B cell (primary cell): ENCODE measurements around the gene MIS18A. TPM values are rescaled to one million over a fixed set of nuclear protein-coding genes. Genes with fewer than 3 reads are reported as not detected.

Experiments
- ATAC-seq: fragments of 200-7000 bp; cut with Tn5 transposase; one replicate; pipeline ENCODE4 v1.10.0; 2021; ENCODE audit warnings: low read depth, mild to moderate bottlenecking, moderate number of reproducible peaks, moderate library complexity
- CTCF ChIA-PET: fragments of 350-600 bp; sonication (Branson Sonifier 250); formaldehyde crosslinking; loops from one replicate; lab custom pipeline; 2021; ENCODE audit warnings: antibody characterized with exemption, inconsistent platforms; lab: Charles Lee
- POLR2A ChIA-PET: fragments of 350-600 bp; sonication (Branson Sonifier 250); formaldehyde crosslinking; loops from one replicate; lab custom pipeline; 2021; ENCODE audit warnings: antibody characterized with exemption; lab: Charles Lee
- DNase-seq: peaks from one replicate; pipeline ENCODE4 v3.0.0; 2013
- H2AFZ ChIP-seq: 2 replicates; pipeline ENCODE4 v1.6.1; 2012; ENCODE audit warnings: mild to moderate bottlenecking, low read depth, low read length; ENCODE audit not compliant: insufficient read depth, poor library complexity, severe bottlenecking
- H3K27ac ChIP-seq, 2 donors: 1 replicate in 1 of 2; 2 replicates in 1 of 2; pipeline ENCODE4 v1.5.1; 2012 to 2013; ENCODE audit warnings: low read length in 2 of 2, mild to moderate bottlenecking in 2 of 2, moderate library complexity in 1 of 2
- H3K27me3 ChIP-seq, 4 experiments: fragments of 200-600 bp in 1 of 4; sonication (generic) in 1 of 4; replicated peaks in 1 of 4; 1 replicate in 2 of 4; 2 replicates in 2 of 4; pipeline versions ENCODE4 v1.6.1 to v1.7.0; 2013 to 2016; ENCODE audit warnings: low read length in 3 of 4, mild to moderate bottlenecking in 2 of 4, mixed read lengths in 1 of 4, moderate library complexity in 1 of 4; ENCODE audit not compliant: insufficient read depth in 4 of 4, control insufficient read depth in 3 of 4; ENCODE audit errors: control extremely low read depth in 1 of 4
- H3K36me3 ChIP-seq, 2 experiments: replicated peaks in 1 of 2; 1 replicate in 1 of 2; 2 replicates in 1 of 2; pipeline versions ENCODE4 v1.6.1 to v1.7.1; 2013; ENCODE audit warnings: low read length in 1 of 2; ENCODE audit not compliant: insufficient read depth in 2 of 2, control insufficient read depth in 1 of 2; ENCODE audit errors: control extremely low read depth in 1 of 2, extremely low read depth in 1 of 2
- H3K4me1 ChIP-seq, 2 donors: fragments of 200-600 bp in 1 of 2; sonication (generic) in 1 of 2; 1 replicate in 1 of 2; 2 replicates in 1 of 2; pipeline versions ENCODE4 v1.5.1 to v1.6.1; 2013 to 2017; ENCODE audit warnings: low read length in 2 of 2; ENCODE audit not compliant: control insufficient read depth in 2 of 2, insufficient read depth in 2 of 2
- H3K4me2 ChIP-seq: replicated peaks from 2 replicates; pipeline ENCODE3; 2012; ENCODE audit warnings: mild to moderate bottlenecking, low read depth, low read length; ENCODE audit not compliant: poor library complexity, severe bottlenecking
- H3K4me3 ChIP-seq, 5 experiments: fragments of 200-600 bp in 1 of 5; sonication (generic) in 1 of 5; 1 replicate in 3 of 5; 2 replicates in 2 of 5; pipeline versions ENCODE4 v1.5.1 to v1.7.0; 2011 to 2016; ENCODE audit warnings: low read length in 4 of 5, mild to moderate bottlenecking in 4 of 5, low read depth in 2 of 5, control low read depth in 1 of 5, moderate library complexity in 1 of 5; ENCODE audit not compliant: insufficient read depth in 1 of 5; ENCODE audit errors: control extremely low read depth in 1 of 5, extremely low read depth in 1 of 5
- H3K79me2 ChIP-seq: fragments of 200-600 bp; sonication (generic); one replicate; pipeline ENCODE4 v1.6.0; 2016; ENCODE audit warnings: low read length; ENCODE audit not compliant: control insufficient read depth, insufficient read depth
- H3K9ac ChIP-seq: fragments of 200-600 bp; sonication (generic); 2 replicates; pipeline ENCODE4 v1.6.1; 2017; ENCODE audit warnings: mild to moderate bottlenecking, low read length, moderate library complexity
- H3K9me3 ChIP-seq, 3 donors: one replicate each; pipeline versions ENCODE4 v1.6.1 to v1.7.1; 2013; ENCODE audit warnings: low read length in 2 of 3; ENCODE audit not compliant: control insufficient read depth in 2 of 3, insufficient read depth in 1 of 3; ENCODE audit errors: control extremely low read depth in 1 of 3
- H4K20me1 ChIP-seq: 2 replicates; pipeline ENCODE4 v1.6.0; 2012; ENCODE audit warnings: mild to moderate bottlenecking, low read length; ENCODE audit not compliant: insufficient read depth, control insufficient read depth, poor library complexity, severe bottlenecking
- H3K27ac Mint-ChIP-seq: one replicate; pipeline ENCODE4 v1.8.0; 2021; ENCODE audit warnings: mixed read lengths
- H3K27me3 Mint-ChIP-seq: one replicate; pipeline ENCODE4 v1.8.0; 2021; ENCODE audit warnings: mixed read lengths
- H3K4me1 Mint-ChIP-seq: one replicate; pipeline ENCODE4 v1.8.0; 2021; ENCODE audit warnings: mixed read lengths
- H3K4me3 Mint-ChIP-seq: one replicate; pipeline ENCODE4 v1.8.0; 2021; ENCODE audit warnings: mixed read lengths
- H3K9me3 Mint-ChIP-seq: one replicate; pipeline ENCODE4 v1.8.0; 2022; ENCODE audit warnings: mixed read lengths; ENCODE audit not compliant: insufficient read depth
- CTCF ChIP-seq: fragments of 200-600 bp; IDR thresholded peaks from one replicate; pipeline ENCODE4 v1.8.0; 2022; ENCODE audit warnings: antibody characterized with exemption, mild to moderate bottlenecking
- EZH2 ChIP-seq: IDR thresholded peaks from 2 replicates; pipeline ENCODE4 v1.6.1; 2012; ENCODE audit warnings: borderline replicate concordance, low read depth, mild to moderate bottlenecking, moderate library complexity, low read length; ENCODE audit not compliant: insufficient read depth, poor library complexity, severe bottlenecking
- WGBS: methylation state at CpG from one replicate; pipeline ENCODE4 v1.1.5; 2013; ENCODE audit warnings: missing lambda C conversion rate; ENCODE audit not compliant: insufficient coverage; 5-methylcytosine and 5-hydroxymethylcytosine counted together
- intact Hi-C: fragments of 100-400 bp; cut with micrococcal nuclease; formaldehyde crosslinking; loops from one replicate; pipeline ENCODE4 v1.10.0; 2022
- polyA plus RNA-seq: library from polyadenylated mRNA; depleted of rRNA; stranded (reverse); fragments of >200 nt; gene quantifications from 2 replicates; pipeline ENCODE4 v1.2.3, GENCODE V29; 2012
- total RNA-seq, 2 donors: library from RNA; stranded (reverse); fragments of 120-200 nt in 1 of 2; gene quantifications; 1 replicate in 1 of 2; 2 replicates in 1 of 2; pipeline versions ENCODE4 v1.2.3 to v1.2.4, GENCODE V29; 2013 to 2022

MIS18A gene
- total and polyA plus RNA-seq, 2 donors (not counting 1 experiment from before 2014, with no cell fraction given), result 4.0 to 10.4 TPM

GRCh38 chr21:32317726-32318125 is 38.9 kb upstream of the MIS18A start:
- no peak overlapping the region for H3K27ac Mint-ChIP-seq
- no peaks in the 10 kb centered on the region for H3K9me3 ChIP-seq
- no peaks in the 10 kb centered on the region for H3K27me3 Mint-ChIP-seq
- H3K36me3 ChIP-seq, result peaks cover 0 to 82% of the 10 kb centered on the region in 2 experiments
- intact Hi-C loops, result no loop called here
- no peak overlapping the region for H3K4me3 Mint-ChIP-seq
- POLR2A ChIA-PET, result no interaction called here
- H3K9me3 Mint-ChIP-seq, result no peaks in the 10 kb centered on the region
- H3K4me1 ChIP-seq, result no peaks in the 10 kb centered on the region
- 94% methylated on average over 9 of the region's 9 CpGs for WGBS
- no peak overlapping the region for H3K27ac ChIP-seq
- no peak for ATAC-seq
- H3K4me1 Mint-ChIP-seq, result no peaks in the 10 kb centered on the region
- H3K9ac ChIP-seq, result no peak overlapping the region
- no peaks in the 10 kb centered on the region for H3K27me3 ChIP-seq
- no peak overlapping the region for H3K4me2 ChIP-seq
- CTCF ChIA-PET, result no interaction called here
- DNase-seq, result no peak
- H2AFZ ChIP-seq, result no peak overlapping the region
- TF ChIP-seq CTCF, result no peak
- no peak for TF ChIP-seq EZH2
- no peak overlapping the region for H3K4me3 ChIP-seq
- no peaks in the 10 kb centered on the region for H4K20me1 ChIP-seq
- no peaks in the 10 kb centered on the region for H3K79me2 ChIP-seq

- CTCF ChIA-PET, result no interaction called here
These were observed 37.7 kb upstream of the MIS18A start for GRCh38 chr21:32316361-32317215.

More at GRCh38 chr21:32316361-32317215, 37.7 kb upstream of the MIS18A start:
- H3K9me3 ChIP-seq, result peaks cover 0 to 3% (median 0%) of the 10 kb centered on the region in 3 donors
- Mint-ChIP-seq H3K27me3 (no peaks in the 10 kb centered on the region), H3K27ac (no peak overlapping the region), H3K9me3 (no peaks in the 10 kb centered on the region), H3K4me3 (no peak overlapping the region), H3K4me1 (no peaks in the 10 kb centered on the region)
- H2AFZ ChIP-seq, result no peak overlapping the region
- no peak for TF ChIP-seq CTCF
- TF ChIP-seq EZH2, result no peak
- H3K4me1 ChIP-seq, result no peaks in the 10 kb centered on the region
- no peaks in the 10 kb centered on the region for H3K79me2 ChIP-seq
- no peaks in the 10 kb centered on the region for H3K27me3 ChIP-seq
- WGBS, result 97% methylated on average over 20 of the region's 22 CpGs
- no peak for ATAC-seq
- no peak for DNase-seq
- H4K20me1 ChIP-seq, result no peaks in the 10 kb centered on the region
- H3K4me3 ChIP-seq, result no peak overlapping the region
- POLR2A ChIA-PET, result no interaction called here
- no peak overlapping the region for H3K9ac ChIP-seq
- intact Hi-C loops, result no loop called here
- no peak overlapping the region for H3K4me2 ChIP-seq
- H3K27ac ChIP-seq, result no peak overlapping the region
- H3K36me3 ChIP-seq, result peaks cover 0 to 82% of the 10 kb centered on the region in 2 experiments
